Stimulated activated CD4-positive, alpha-beta T cell treated with anti-CD3 and anti-CD28 coated beads, TNF-alpha, amount 100 ng/mL, for 48 hours (primary cell): ENCODE results near the gene RACK1.
A peak's percentile ranks its signal among the peaks of the same experiment; 100 is the strongest.
"Not testable (repeated sequence)": the region's sequence is repeated elsewhere in the genome, so short reads cannot be mapped to it uniquely, and the experiment has no call there.

Source experiments
- DNase-seq, 3 donors: peaks; one replicate each; pipeline ENCODE4 v3.0.0-alpha.2; 2020; ENCODE audit warnings: low read depth in 3 of 3

RACK1 gene

GRCh38 chr5:181215997-181216989 is 27.4 kb downstream of the RACK1 start:
- no peak for DNase-seq

- DNase-seq: not testable (repeated sequence)
Observed at GRCh38 chr5:181214249-181214648, 29.5 kb downstream of the RACK1 start.

GRCh38 chr5:181212934-181213333 is 30.8 kb downstream of the RACK1 start:
- no peak for DNase-seq

DNA sequence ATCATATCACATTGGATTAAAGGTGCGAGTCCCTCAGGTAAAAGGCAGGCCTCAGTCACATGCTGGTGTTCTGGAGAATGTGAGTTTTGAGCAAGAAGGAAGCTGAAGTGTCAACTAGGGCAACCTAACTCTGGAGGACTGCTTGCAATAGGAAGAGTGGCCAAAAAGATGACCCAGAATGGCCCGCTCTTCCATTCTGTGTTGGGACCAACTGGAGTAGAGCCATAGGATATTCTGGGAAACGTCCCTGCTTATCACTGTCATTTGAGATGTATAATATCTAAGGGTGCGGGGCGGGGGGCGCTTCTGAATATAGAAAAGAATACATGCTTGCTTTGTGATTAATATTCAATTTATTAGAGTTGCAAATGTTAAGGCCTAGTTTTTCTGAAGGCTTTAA is 31.6 kb downstream of the RACK1 start:
- no peak for DNase-seq

GRCh38 chr5:181211208-181211607 is 32.5 kb downstream of the RACK1 start:
- DNase-seq: no peak

DNA sequence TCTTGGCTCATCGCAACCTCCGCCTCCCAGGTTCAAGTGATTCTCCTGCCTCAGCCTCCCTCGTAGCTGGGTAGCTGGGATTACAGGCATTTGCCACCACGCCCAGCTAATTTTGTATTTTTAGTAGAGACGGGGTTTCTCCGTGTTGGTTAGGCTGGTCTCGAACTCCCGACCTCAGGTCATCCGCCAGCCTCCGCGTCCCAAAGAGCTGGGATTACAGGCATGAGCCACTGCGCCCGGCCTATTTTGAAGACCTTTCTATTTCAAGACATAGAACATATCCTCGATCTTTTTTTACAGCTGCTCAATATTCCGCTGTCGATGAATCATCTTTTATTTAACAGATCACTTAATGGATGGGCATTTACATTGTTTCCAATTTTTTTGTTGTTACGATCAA is 33.0 kb downstream of the RACK1 start:
- not testable (repeated sequence) for DNase-seq

DNA sequence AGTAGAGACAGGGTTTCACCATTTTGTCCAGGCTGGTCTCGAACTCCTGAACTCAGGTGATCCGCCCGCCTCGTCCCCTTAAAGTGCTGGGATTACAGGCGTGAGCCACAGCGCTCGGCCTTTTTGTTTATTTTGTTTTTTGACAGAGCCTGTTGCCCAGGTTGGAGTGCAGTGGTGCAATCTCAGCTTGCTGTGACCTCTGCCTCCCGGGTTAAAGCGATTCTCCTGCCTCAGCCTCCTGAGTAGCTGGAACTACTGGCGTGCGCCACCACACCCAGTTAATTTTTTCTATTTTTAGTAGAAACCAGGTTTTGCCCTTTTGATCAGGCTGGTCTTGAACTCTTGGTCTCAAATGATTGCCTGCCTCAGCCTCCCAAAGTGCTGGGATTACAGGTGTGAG is 33.6 kb downstream of the RACK1 start:
- DNase-seq: not testable (repeated sequence)

GRCh38 chr5:181209006-181209405 is 34.7 kb downstream of the RACK1 start:
- not testable (repeated sequence) for DNase-seq

GRCh38 chr5:181207960-181208253 is 35.8 kb downstream of the RACK1 start:
- no peak for DNase-seq

GRCh38 chr5:181207214-181207959 is 36.3 kb downstream of the RACK1 start:
- DNase-seq: peak; percentile 80 to 81 (median 81)

GRCh38 chr5:181205761-181206649 is 37.7 kb downstream of the RACK1 start:
- DNase-seq: no peak

- DNase-seq: no peak
Observed at GRCh38 chr5:181204826-181205760, 38.6 kb downstream of the RACK1 start, which contains the start of gene TRIM7. Gene TRIM7, minus strand, starts transcription at chr5:181205196. Its CDS starts 86 bp downstream, at chr5:181205110.

GRCh38 chr5:181204113-181204825 is 39.4 kb downstream of the RACK1 start:
- no peak for DNase-seq

DNA sequence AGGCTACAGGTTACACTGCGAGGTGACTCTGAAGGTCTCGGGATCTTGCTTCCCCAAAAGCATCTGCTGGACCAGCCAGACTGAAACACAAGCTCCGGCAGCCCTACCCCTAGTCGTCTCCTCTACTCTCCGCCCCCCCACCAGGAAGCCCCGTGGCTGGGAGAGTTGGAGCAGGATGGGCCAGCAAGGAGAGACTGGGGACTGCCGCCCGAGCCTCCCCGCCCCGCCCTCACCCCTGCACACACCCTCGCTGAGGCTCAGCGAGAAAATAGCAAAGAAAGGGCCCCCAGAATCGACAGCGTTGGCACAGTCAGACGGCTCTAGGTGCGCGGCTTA is 40.0 kb downstream of the RACK1 start:
- no peak for DNase-seq

GRCh38 chr5:181203093-181203711 is 40.5 kb downstream of the RACK1 start:
- DNase-seq: no peak

- no peak for DNase-seq
Observed at GRCh38 chr5:181200816-181201215, 42.9 kb downstream of the RACK1 start.

GRCh38 chr5:181199881-181200638 is 43.6 kb downstream of the RACK1 start:
- DNase-seq: no peak

DNA sequence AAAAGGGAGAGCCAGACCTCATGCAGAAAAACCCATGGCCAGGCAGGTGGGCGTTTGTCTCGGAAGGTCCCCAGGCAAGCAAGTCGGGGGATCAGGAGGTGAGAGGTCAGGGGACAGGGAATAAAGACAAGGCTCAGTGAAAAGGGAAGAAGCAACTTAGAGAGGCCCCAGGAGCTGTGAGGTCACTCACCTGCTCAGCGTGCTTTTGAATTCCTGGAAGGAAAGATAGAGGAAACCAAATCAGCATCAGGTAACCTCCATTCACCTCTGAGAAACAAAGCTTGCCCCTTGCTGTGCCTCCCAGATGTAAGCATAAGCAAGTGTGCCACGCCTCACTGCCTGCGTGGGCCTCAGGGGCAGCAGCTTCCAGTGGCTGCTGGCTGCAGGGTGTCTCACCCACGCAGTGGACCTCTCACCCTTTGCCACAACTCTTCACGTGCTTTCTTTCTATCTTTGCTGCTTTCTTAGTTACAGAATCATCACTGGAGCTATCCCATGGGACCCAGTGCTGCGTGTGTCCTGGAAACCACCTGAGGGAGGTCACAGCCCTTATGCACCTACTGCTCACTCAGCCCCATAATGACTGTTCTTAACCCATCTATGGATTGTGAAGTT is 44.7 kb downstream of the RACK1 start:
- no peak for DNase-seq
